Calu3 (cell line): ENCODE measurements around the gene CCDC70. TPM values are rescaled to one million over a fixed set of nuclear protein-coding genes. Genes with fewer than 3 reads are reported as not detected.
A peak's percentile ranks its signal among the peaks of the same experiment; 100 is the strongest.

Experiments
- BruUV-seq: library from RNA; stranded (reverse); fragments of 400-500 nt; replicated peaks from 2 replicates; lab custom pipeline; 2021; lab: Mats Ljungman, UMichigan
- CTCF ChIA-PET: fragments of 300-600 bp; sonication (Branson Sonifier 250); formaldehyde crosslinking; loops from one replicate; lab custom pipeline; 2022; ENCODE audit warnings: antibody characterized with exemption; lab: Charles Lee
- DNase-seq: peaks from one replicate; pipeline ENCODE4 v3.0.0; 2022
- H3K27ac Mint-ChIP-seq: one replicate; pipeline ENCODE4 v1.8.0; 2022; ENCODE audit warnings: mixed read lengths; ENCODE audit not compliant: unreplicated experiment
- H3K27me3 Mint-ChIP-seq: one replicate; pipeline ENCODE4 v1.8.0; 2022; ENCODE audit warnings: mixed read lengths; ENCODE audit not compliant: unreplicated experiment
- H3K36me3 Mint-ChIP-seq: one replicate; pipeline ENCODE4 v1.8.0; 2022; ENCODE audit warnings: mild to moderate bottlenecking, moderate library complexity, mixed read lengths; ENCODE audit not compliant: insufficient read depth, unreplicated experiment
- H3K4me1 Mint-ChIP-seq: one replicate; pipeline ENCODE4 v1.8.0; 2022; ENCODE audit warnings: mild to moderate bottlenecking, low read depth, mixed read lengths; ENCODE audit not compliant: unreplicated experiment
- H3K4me3 Mint-ChIP-seq: one replicate; pipeline ENCODE4 v1.8.0; 2022; ENCODE audit warnings: mild to moderate bottlenecking, low read depth, moderate library complexity, mixed read lengths; ENCODE audit not compliant: unreplicated experiment
- H3K9me3 Mint-ChIP-seq: one replicate; pipeline ENCODE4 v1.8.0; 2022; ENCODE audit warnings: low read depth, mixed read lengths; ENCODE audit not compliant: unreplicated experiment
- intact Hi-C: fragments of 100-400 bp; cut with micrococcal nuclease; formaldehyde crosslinking; loops from one replicate; pipeline ENCODE4 v1.10.0; 2022; ENCODE audit not compliant: unreplicated experiment
- total RNA-seq: library from RNA; stranded (reverse); gene quantifications from 2 replicates; pipeline ENCODE4 v1.2.3, GENCODE V29; 2022
- TF ChIP-seq, protein P1 (sequence below): fragments of 200-600 bp; IDR thresholded peaks from one replicate; pipeline ENCODE4 v1.8.0; 2022; ENCODE audit warnings: antibody characterized with exemption; ENCODE audit not compliant: unreplicated experiment

The CCDC70 gene
- total RNA-seq, 1 experiment from 2014 or later, result not detected

- peak overlapping the region; percentile 56 for H3K4me3 Mint-ChIP-seq
- BruUV-seq, result no TSS peak
Observed at GRCh38 chr13:51845574-51846318, 16.0 kb upstream of the CCDC70 start.

GRCh38 chr13:51846756-51847155, 15.0 kb upstream of the CCDC70 start:
- H3K4me3 Mint-ChIP-seq, result no peak overlapping the region
- H3K9me3 Mint-ChIP-seq, result no peaks in the 10 kb centered on the region
- no TSS peak for BruUV-seq
- peaks cover 11% of the 10 kb centered on the region for H3K4me1 Mint-ChIP-seq
- no peak overlapping the region for H3K27ac Mint-ChIP-seq
- H3K27me3 Mint-ChIP-seq, result peaks cover 25% of the 10 kb centered on the region
- TF ChIP-seq, protein P1, sequence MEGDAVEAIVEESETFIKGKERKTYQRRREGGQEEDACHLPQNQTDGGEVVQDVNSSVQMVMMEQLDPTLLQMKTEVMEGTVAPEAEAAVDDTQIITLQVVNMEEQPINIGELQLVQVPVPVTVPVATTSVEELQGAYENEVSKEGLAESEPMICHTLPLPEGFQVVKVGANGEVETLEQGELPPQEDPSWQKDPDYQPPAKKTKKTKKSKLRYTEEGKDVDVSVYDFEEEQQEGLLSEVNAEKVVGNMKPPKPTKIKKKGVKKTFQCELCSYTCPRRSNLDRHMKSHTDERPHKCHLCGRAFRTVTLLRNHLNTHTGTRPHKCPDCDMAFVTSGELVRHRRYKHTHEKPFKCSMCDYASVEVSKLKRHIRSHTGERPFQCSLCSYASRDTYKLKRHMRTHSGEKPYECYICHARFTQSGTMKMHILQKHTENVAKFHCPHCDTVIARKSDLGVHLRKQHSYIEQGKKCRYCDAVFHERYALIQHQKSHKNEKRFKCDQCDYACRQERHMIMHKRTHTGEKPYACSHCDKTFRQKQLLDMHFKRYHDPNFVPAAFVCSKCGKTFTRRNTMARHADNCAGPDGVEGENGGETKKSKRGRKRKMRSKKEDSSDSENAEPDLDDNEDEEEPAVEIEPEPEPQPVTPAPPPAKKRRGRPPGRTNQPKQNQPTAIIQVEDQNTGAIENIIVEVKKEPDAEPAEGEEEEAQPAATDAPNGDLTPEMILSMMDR, result no peak
- no peak for DNase-seq
- intact Hi-C loops, result no loop called here
- H3K36me3 Mint-ChIP-seq, result no peaks in the 10 kb centered on the region
- CTCF ChIA-PET, result no interaction called here

More at GRCh38 chr13:51845574-51846318, 16.0 kb upstream of the CCDC70 start:
- intact Hi-C loops, result no loop called here
- no peak for DNase-seq
- H3K4me1 Mint-ChIP-seq, result peaks cover 11% of the 10 kb centered on the region
- TF ChIP-seq, protein P1, result no peak
- no peak overlapping the region for H3K27ac Mint-ChIP-seq
- CTCF ChIA-PET, result no interaction called here
- no peaks in the 10 kb centered on the region for H3K9me3 Mint-ChIP-seq
- H3K36me3 Mint-ChIP-seq, result no peaks in the 10 kb centered on the region
- H3K27me3 Mint-ChIP-seq, result peaks cover 30% of the 10 kb centered on the region

GRCh38 chr13:51848674-51849073, 13.1 kb upstream of the CCDC70 start:
- CTCF ChIA-PET, result no interaction called here
- BruUV-seq, result no TSS peak
- TF ChIP-seq, protein P1, result no peak
- Mint-ChIP-seq H3K27ac (no peak overlapping the region), H3K36me3 (no peaks in the 10 kb centered on the region), H3K4me1 (peaks cover 11% of the 10 kb centered on the region), H3K9me3 (no peaks in the 10 kb centered on the region), H3K4me3 (no peak overlapping the region), H3K27me3 (peaks cover 14% of the 10 kb centered on the region)
- intact Hi-C loops, result no loop called here
- no peak for DNase-seq

DNA sequence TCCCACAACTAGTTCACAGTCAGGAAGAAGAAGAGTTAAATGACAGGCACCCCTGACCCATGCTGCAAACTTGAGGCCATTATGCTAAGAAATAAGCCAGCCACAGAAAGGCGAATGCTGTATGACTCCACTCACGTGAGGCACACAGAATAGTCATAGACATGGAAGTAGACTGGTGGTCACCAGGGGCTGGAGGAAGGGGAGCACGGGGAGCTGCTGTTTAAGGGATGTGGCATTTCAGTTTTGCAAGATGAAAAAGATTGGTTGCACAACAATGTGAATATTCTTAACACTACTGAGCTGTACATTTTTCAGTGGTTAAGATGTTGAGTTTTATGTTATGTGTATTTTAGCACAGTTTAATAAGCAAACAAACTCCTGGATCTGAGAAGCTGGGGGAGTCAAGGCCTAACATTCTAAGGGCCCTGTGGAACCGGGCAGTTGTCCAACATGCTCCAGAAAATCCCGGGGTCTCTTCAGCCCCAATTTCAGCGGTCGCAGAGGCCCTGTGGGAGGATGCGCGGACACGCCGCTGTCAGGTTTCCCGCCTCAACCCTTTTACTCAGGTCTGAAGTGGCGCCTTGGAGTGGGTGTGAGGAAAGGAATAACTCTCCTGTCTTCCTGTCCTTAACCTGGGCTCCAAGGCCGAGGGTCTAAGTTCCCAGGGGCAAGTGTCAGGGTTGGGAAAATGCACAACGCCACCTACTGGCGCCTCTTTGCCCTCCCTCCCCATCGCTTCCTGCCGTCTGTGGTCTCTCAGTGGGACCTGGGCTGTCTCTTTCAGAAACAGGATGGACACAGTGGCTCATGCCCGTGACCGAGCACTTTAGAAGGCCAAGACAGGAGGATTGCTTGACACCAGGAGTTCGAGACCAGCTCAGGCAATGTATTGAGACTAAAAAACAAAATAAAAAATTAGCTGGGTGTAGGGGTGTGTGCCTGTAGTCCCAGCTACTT, 12.3 kb upstream of the CCDC70 start:
- no peak overlapping the region for H3K4me3 Mint-ChIP-seq
- peaks cover 7% of the 10 kb centered on the region for H3K27me3 Mint-ChIP-seq
- BruUV-seq, result no TSS peak
- TF ChIP-seq, protein P1, result peak; percentile 16
- CTCF ChIA-PET, result interaction anchor here (0.6 kb wide), 1 partner anchor 291 kb away, joined by 4 read pairs; no protein-coding TSS in a partner anchor
- intact Hi-C loops, result no loop called here
- H3K36me3 Mint-ChIP-seq, result no peaks in the 10 kb centered on the region
- peaks cover 10% of the 10 kb centered on the region for H3K4me1 Mint-ChIP-seq
- DNase-seq, result no peak
- no peaks in the 10 kb centered on the region for H3K9me3 Mint-ChIP-seq
- H3K27ac Mint-ChIP-seq, result no peak overlapping the region
